HEK293 (cell line): ENCODE results near the gene AQP10.

ENCODE experiments used
- GFI1B ChIP-seq: fragments of 450-650 bp; formaldehyde crosslinking; IDR thresholded peaks from 2 replicates; pipeline ENCODE4 v1.5.1; 2016; ENCODE audit warnings: missing biosample characterization, missing genetic modification characterization
- HOXA7 ChIP-seq: sonication (generic); formaldehyde crosslinking; IDR thresholded peaks from 2 replicates; pipeline ENCODE4 v1.8.1; 2022; ENCODE audit warnings: missing genetic modification reagents, borderline replicate concordance
- MEIS1 ChIP-seq: sonication (generic); formaldehyde crosslinking; IDR thresholded peaks from 2 replicates; pipeline ENCODE4 v1.8.1; 2022; ENCODE audit warnings: missing genetic modification reagents, mild to moderate bottlenecking, borderline replicate concordance
- OVOL3 ChIP-seq: fragments of 450-650 bp; formaldehyde crosslinking; IDR thresholded peaks from 2 replicates; pipeline ENCODE4 v1.5.1; 2016; ENCODE audit warnings: missing biosample characterization, missing genetic modification characterization
- RBAK ChIP-seq: fragments of 450-650 bp; formaldehyde crosslinking; IDR thresholded peaks from 2 replicates; pipeline ENCODE4 v1.5.1; 2016; ENCODE audit warnings: missing biosample characterization, missing genetic modification characterization
- TRIM28 ChIP-seq: IDR thresholded peaks from 2 replicates; pipeline ENCODE4 v1.6.1; 2011; ENCODE audit warnings: low read length, control low read depth, borderline replicate concordance
- ZBTB48 ChIP-seq: fragments of 450-650 bp; formaldehyde crosslinking; IDR thresholded peaks from 2 replicates; pipeline ENCODE4 v1.5.1; 2016; ENCODE audit warnings: missing biosample characterization, missing genetic modification characterization
- ZBTB8A ChIP-seq: fragments of 450-650 bp; formaldehyde crosslinking; IDR thresholded peaks from 2 replicates; pipeline ENCODE4 v1.5.1; 2016; ENCODE audit warnings: missing biosample characterization, missing genetic modification characterization
- ZNF112 ChIP-seq: fragments of 450-650 bp; formaldehyde crosslinking; IDR thresholded peaks from 2 replicates; pipeline ENCODE4 v1.5.0; 2017; ENCODE audit warnings: missing biosample characterization, missing genetic modification characterization
- ZNF114 ChIP-seq: fragments of 450-650 bp; formaldehyde crosslinking; IDR thresholded peaks from 2 replicates; pipeline ENCODE4 v1.5.0; 2017; ENCODE audit warnings: missing biosample characterization, missing genetic modification characterization
- ZNF140 ChIP-seq: fragments of 450-650 bp; formaldehyde crosslinking; IDR thresholded peaks from 2 replicates; pipeline ENCODE4 v1.5.1; 2016; ENCODE audit warnings: missing biosample characterization, missing genetic modification characterization
- ZNF157 ChIP-seq: fragments of 450-650 bp; formaldehyde crosslinking; IDR thresholded peaks from 2 replicates; pipeline ENCODE4 v1.5.1; 2016; ENCODE audit warnings: missing biosample characterization, missing genetic modification characterization
- ZNF169 ChIP-seq: fragments of 450-650 bp; formaldehyde crosslinking; IDR thresholded peaks from 2 replicates; pipeline ENCODE4 v1.5.1; 2016; ENCODE audit warnings: missing biosample characterization, missing genetic modification characterization
- ZNF394 ChIP-seq: fragments of 450-650 bp; formaldehyde crosslinking; IDR thresholded peaks from 2 replicates; pipeline ENCODE4 v1.5.1; 2016; ENCODE audit warnings: missing biosample characterization, missing genetic modification characterization, mild to moderate bottlenecking, moderate library complexity, borderline replicate concordance
- ZNF426 ChIP-seq: fragments of 450-650 bp; formaldehyde crosslinking; IDR thresholded peaks from 2 replicates; pipeline ENCODE4 v1.5.1; 2017; ENCODE audit warnings: missing biosample characterization, missing genetic modification characterization, mild to moderate bottlenecking, inconsistent platforms, moderate library complexity
- ZNF585B ChIP-seq: fragments of 450-650 bp; formaldehyde crosslinking; IDR thresholded peaks from 2 replicates; pipeline ENCODE4 v1.5.1; 2016; ENCODE audit warnings: missing biosample characterization, missing genetic modification characterization
- ZNF596 ChIP-seq: fragments of 450-650 bp; IDR thresholded peaks from 2 replicates; pipeline ENCODE4 v1.5.0; 2018; ENCODE audit warnings: missing biosample characterization, mild to moderate bottlenecking, missing genetic modification characterization, moderate library complexity
- ZNF776 ChIP-seq: fragments of 450-650 bp; formaldehyde crosslinking; IDR thresholded peaks from 2 replicates; pipeline ENCODE4 v1.5.0; 2017; ENCODE audit warnings: missing biosample characterization, missing genetic modification characterization, borderline replicate concordance
- ZNF777 ChIP-seq: fragments of 450-650 bp; formaldehyde crosslinking; IDR thresholded peaks from 2 replicates; pipeline ENCODE4 v1.5.1; 2017; ENCODE audit warnings: missing biosample characterization, missing genetic modification characterization, borderline replicate concordance
- ZNF785 ChIP-seq: fragments of 450-650 bp; formaldehyde crosslinking; IDR thresholded peaks from 2 replicates; pipeline ENCODE4 v1.5.1; 2016; ENCODE audit warnings: missing biosample characterization, missing genetic modification characterization
- ZNF792 ChIP-seq: fragments of 450-650 bp; formaldehyde crosslinking; IDR thresholded peaks from 2 replicates; pipeline ENCODE4 v1.5.1; 2016; ENCODE audit warnings: missing biosample characterization, missing genetic modification characterization
- ZSCAN16 ChIP-seq: fragments of 450-650 bp; formaldehyde crosslinking; IDR thresholded peaks from 2 replicates; pipeline ENCODE4 v1.5.1; 2016; ENCODE audit warnings: missing biosample characterization, missing genetic modification characterization
- TF ChIP-seq, protein P1 (sequence below): fragments of 450-650 bp; formaldehyde crosslinking; IDR thresholded peaks from 2 replicates; pipeline ENCODE4 v1.5.1; 2016; ENCODE audit warnings: missing biosample characterization, missing genetic modification characterization
- TF ChIP-seq, protein P2 (sequence below): fragments of 450-650 bp; formaldehyde crosslinking; IDR thresholded peaks from 2 replicates; pipeline ENCODE4 v1.5.1; 2016; ENCODE audit warnings: missing biosample characterization, missing genetic modification characterization
- TF ChIP-seq, protein P3 (sequence below): fragments of 450-650 bp; formaldehyde crosslinking; IDR thresholded peaks from 2 replicates; pipeline ENCODE4 v1.5.1; 2016; ENCODE audit warnings: missing biosample characterization, missing genetic modification characterization
- TF ChIP-seq, protein P4 (sequence below): fragments of 450-650 bp; formaldehyde crosslinking; IDR thresholded peaks from 2 replicates; pipeline ENCODE4 v1.5.1; 2016; ENCODE audit warnings: missing biosample characterization, missing genetic modification characterization, low read depth
- TF ChIP-seq, protein P5 (sequence below): fragments of 450-650 bp; formaldehyde crosslinking; IDR thresholded peaks from 2 replicates; pipeline ENCODE4 v1.5.1; 2016; ENCODE audit warnings: missing biosample characterization, missing genetic modification characterization
- TF ChIP-seq, protein P6 (sequence below): fragments of 450-650 bp; formaldehyde crosslinking; IDR thresholded peaks from 2 replicates; pipeline ENCODE4; 2016; ENCODE audit warnings: missing biosample characterization, missing genetic modification characterization

Gene AQP10

DNA sequence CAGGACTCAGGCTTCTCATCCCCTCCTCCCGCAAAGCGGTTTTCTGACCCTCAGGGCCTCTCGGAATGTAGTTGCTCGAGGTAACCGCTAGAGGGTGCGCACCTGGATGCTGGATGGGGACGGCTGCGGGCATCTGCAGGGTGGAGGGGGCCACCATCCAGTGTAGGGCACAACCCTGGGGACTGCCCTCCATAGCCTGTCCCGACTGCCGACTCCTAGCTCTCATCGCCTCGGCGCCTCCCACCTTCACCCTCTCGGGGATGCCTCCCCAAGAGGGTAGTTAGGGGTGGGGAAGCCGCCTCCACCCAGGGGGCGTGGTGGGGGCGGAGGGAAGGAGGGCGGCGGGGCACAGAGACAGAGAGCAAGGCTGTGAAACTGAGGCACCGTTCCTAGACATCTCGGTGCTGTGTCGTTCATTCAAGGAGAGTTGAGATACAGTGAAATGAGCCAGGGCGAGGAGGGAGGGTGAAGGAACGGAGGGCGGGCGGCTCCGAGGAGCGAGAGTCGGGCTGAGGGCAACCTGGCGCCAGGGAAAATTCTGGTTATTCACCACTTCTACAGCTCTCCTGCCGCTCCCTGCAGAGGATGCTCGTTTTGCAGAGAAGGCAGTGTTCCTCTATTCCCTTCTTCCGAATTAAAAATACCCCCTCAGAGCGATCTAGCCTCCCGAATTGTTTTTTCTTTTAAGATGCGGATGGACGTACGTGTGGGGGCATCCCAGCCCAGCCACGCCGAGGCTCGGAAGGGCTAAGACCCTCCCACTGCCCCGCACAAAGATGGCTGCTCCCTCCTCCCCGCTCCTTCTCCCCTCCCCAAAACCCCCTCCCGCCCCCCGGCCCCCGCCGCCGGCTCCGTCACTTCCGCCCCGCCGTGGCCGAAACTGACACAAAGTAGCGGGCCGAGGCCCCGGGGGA lies 4.0 kb downstream of the AQP10 start, which contains the start of gene ATP8B2 (continued):
- TF ChIP-seq ZNF140 (no peak), ZNF585B (tag by site-specific recombination) (no peak), ZNF777 (tag by site-specific recombination) (no peak), ZNF792 (tag by site-specific recombination) (no peak), GFI1B (tag by site-specific recombination) (no peak), RBAK (tag by site-specific recombination) (no peak), ZBTB48 (tag by site-specific recombination) (peak; percentile 70), ZNF596 (tag by site-specific recombination) (no peak), ZNF785 (no peak), TRIM28 (0 out of 2 replicates have a peak, but pooled peaks have one; percentile 14), ZNF394 (0 out of 2 replicates have a peak, but pooled peaks have one; percentile 18), ZNF157 (tag by site-specific recombination) (no peak), ZSCAN16 (tag by site-specific recombination) (no peak), ZBTB8A (peak; percentile 92), ZNF114 (tag by site-specific recombination) (no peak), HOXA7 (CRISPR knock-in tag) (no peak), ZNF112 (tag by site-specific recombination) (no peak), OVOL3 (tag by site-specific recombination) (no peak), ZNF169 (tag by site-specific recombination) (no peak), ZNF426 (no peak), MEIS1 (CRISPR knock-in tag) (no peak), ZNF776 (tag by site-specific recombination) (no peak)
- TF ChIP-seq, protein P1, sequence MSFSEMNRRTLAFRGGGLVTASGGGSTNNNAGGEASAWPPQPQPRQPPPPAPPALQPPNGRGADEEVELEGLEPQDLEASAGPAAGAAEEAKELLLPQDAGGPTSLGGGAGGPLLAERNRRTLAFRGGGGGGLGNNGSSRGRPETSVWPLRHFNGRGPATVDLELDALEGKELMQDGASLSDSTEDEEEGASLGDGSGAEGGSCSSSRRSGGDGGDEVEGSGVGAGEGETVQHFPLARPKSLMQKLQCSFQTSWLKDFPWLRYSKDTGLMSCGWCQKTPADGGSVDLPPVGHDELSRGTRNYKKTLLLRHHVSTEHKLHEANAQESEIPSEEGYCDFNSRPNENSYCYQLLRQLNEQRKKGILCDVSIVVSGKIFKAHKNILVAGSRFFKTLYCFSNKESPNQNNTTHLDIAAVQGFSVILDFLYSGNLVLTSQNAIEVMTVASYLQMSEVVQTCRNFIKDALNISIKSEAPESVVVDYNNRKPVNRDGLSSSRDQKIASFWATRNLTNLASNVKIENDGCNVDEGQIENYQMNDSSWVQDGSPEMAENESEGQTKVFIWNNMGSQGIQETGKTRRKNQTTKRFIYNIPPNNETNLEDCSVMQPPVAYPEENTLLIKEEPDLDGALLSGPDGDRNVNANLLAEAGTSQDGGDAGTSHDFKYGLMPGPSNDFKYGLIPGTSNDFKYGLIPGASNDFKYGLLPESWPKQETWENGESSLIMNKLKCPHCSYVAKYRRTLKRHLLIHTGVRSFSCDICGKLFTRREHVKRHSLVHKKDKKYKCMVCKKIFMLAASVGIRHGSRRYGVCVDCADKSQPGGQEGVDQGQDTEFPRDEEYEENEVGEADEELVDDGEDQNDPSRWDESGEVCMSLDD (tag by site-specific recombination), result peak; percentile 75
- TF ChIP-seq, protein P2, sequence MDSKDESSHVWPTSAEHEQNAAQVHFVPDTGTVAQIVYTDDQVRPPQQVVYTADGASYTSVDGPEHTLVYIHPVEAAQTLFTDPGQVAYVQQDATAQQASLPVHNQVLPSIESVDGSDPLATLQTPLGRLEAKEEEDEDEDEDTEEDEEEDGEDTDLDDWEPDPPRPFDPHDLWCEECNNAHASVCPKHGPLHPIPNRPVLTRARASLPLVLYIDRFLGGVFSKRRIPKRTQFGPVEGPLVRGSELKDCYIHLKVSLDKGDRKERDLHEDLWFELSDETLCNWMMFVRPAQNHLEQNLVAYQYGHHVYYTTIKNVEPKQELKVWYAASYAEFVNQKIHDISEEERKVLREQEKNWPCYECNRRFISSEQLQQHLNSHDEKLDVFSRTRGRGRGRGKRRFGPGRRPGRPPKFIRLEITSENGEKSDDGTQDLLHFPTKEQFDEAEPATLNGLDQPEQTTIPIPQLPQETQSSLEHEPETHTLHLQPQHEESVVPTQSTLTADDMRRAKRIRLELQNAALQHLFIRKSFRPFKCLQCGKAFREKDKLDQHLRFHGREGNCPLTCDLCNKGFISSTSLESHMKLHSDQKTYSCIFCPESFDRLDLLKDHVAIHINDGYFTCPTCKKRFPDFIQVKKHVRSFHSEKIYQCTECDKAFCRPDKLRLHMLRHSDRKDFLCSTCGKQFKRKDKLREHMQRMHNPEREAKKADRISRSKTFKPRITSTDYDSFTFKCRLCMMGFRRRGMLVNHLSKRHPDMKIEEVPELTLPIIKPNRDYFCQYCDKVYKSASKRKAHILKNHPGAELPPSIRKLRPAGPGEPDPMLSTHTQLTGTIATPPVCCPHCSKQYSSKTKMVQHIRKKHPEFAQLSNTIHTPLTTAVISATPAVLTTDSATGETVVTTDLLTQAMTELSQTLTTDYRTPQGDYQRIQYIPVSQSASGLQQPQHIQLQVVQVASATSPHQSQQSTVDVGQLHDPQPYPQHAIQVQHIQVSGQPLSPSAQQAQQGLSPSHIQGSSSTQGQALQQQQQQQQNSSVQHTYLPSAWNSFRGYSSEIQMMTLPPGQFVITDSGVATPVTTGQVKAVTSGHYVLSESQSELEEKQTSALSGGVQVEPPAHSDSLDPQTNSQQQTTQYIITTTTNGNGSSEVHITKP (tag by site-specific recombination), result peak; percentile 92
- TF ChIP-seq, protein P3, sequence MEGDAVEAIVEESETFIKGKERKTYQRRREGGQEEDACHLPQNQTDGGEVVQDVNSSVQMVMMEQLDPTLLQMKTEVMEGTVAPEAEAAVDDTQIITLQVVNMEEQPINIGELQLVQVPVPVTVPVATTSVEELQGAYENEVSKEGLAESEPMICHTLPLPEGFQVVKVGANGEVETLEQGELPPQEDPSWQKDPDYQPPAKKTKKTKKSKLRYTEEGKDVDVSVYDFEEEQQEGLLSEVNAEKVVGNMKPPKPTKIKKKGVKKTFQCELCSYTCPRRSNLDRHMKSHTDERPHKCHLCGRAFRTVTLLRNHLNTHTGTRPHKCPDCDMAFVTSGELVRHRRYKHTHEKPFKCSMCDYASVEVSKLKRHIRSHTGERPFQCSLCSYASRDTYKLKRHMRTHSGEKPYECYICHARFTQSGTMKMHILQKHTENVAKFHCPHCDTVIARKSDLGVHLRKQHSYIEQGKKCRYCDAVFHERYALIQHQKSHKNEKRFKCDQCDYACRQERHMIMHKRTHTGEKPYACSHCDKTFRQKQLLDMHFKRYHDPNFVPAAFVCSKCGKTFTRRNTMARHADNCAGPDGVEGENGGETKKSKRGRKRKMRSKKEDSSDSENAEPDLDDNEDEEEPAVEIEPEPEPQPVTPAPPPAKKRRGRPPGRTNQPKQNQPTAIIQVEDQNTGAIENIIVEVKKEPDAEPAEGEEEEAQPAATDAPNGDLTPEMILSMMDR (tag by site-specific recombination), result peak; percentile 96
- TF ChIP-seq, protein P4, sequence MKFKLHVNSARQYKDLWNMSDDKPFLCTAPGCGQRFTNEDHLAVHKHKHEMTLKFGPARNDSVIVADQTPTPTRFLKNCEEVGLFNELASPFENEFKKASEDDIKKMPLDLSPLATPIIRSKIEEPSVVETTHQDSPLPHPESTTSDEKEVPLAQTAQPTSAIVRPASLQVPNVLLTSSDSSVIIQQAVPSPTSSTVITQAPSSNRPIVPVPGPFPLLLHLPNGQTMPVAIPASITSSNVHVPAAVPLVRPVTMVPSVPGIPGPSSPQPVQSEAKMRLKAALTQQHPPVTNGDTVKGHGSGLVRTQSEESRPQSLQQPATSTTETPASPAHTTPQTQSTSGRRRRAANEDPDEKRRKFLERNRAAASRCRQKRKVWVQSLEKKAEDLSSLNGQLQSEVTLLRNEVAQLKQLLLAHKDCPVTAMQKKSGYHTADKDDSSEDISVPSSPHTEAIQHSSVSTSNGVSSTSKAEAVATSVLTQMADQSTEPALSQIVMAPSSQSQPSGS, result no peak
- TF ChIP-seq, protein P5, sequence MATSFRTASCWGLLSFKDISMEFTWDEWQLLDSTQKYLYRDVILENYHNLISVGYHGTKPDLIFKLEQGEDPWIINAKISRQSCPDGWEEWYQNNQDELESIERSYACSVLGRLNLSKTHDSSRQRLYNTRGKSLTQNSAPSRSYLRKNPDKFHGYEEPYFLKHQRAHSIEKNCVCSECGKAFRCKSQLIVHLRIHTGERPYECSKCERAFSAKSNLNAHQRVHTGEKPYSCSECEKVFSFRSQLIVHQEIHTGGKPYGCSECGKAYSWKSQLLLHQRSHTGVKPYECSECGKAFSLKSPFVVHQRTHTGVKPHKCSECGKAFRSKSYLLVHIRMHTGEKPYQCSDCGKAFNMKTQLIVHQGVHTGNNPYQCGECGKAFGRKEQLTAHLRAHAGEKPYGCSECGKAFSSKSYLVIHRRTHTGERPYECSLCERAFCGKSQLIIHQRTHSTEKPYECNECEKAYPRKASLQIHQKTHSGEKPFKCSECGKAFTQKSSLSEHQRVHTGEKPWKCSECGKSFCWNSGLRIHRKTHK (tag by site-specific recombination), result no peak
- TF ChIP-seq, protein P6, sequence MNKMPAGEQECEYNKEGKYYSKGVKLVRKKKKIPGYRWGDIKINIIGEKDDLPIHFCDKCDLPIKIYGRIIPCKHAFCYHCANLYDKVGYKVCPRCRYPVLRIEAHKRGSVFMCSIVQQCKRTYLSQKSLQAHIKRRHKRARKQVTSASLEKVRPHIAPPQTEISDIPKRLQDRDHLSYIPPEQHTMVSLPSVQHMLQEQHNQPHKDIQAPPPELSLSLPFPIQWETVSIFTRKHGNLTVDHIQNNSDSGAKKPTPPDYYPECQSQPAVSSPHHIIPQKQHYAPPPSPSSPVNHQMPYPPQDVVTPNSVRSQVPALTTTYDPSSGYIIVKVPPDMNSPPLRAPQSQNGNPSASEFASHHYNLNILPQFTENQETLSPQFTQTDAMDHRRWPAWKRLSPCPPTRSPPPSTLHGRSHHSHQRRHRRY (tag by site-specific recombination), result no peak
